Calu3 (cell line): ENCODE measurements around the gene TMEM217. TPM values are rescaled to one million over a fixed set of nuclear protein-coding genes. Genes with fewer than 3 reads are reported as not detected.

Source experiments
- BruUV-seq: library from RNA; stranded (reverse); fragments of 400-500 nt; replicated peaks from 2 replicates; lab custom pipeline; 2021; lab: Mats Ljungman, UMichigan
- CTCF ChIA-PET: fragments of 300-600 bp; sonication (Branson Sonifier 250); formaldehyde crosslinking; loops from one replicate; lab custom pipeline; 2022; ENCODE audit warnings: antibody characterized with exemption; lab: Charles Lee
- DNase-seq: peaks from one replicate; pipeline ENCODE4 v3.0.0; 2022
- H3K27ac Mint-ChIP-seq: one replicate; pipeline ENCODE4 v1.8.0; 2022; ENCODE audit warnings: mixed read lengths; ENCODE audit not compliant: unreplicated experiment
- H3K27me3 Mint-ChIP-seq: one replicate; pipeline ENCODE4 v1.8.0; 2022; ENCODE audit warnings: mixed read lengths; ENCODE audit not compliant: unreplicated experiment
- H3K36me3 Mint-ChIP-seq: one replicate; pipeline ENCODE4 v1.8.0; 2022; ENCODE audit warnings: mild to moderate bottlenecking, moderate library complexity, mixed read lengths; ENCODE audit not compliant: insufficient read depth, unreplicated experiment
- H3K4me1 Mint-ChIP-seq: one replicate; pipeline ENCODE4 v1.8.0; 2022; ENCODE audit warnings: mild to moderate bottlenecking, low read depth, mixed read lengths; ENCODE audit not compliant: unreplicated experiment
- H3K4me3 Mint-ChIP-seq: one replicate; pipeline ENCODE4 v1.8.0; 2022; ENCODE audit warnings: mild to moderate bottlenecking, low read depth, moderate library complexity, mixed read lengths; ENCODE audit not compliant: unreplicated experiment
- H3K9me3 Mint-ChIP-seq: one replicate; pipeline ENCODE4 v1.8.0; 2022; ENCODE audit warnings: low read depth, mixed read lengths; ENCODE audit not compliant: unreplicated experiment
- intact Hi-C: fragments of 100-400 bp; cut with micrococcal nuclease; formaldehyde crosslinking; loops from one replicate; pipeline ENCODE4 v1.10.0; 2022; ENCODE audit not compliant: unreplicated experiment
- total RNA-seq: library from RNA; stranded (reverse); gene quantifications from 2 replicates; pipeline ENCODE4 v1.2.3, GENCODE V29; 2022
- TF ChIP-seq, protein P1 (sequence below): fragments of 200-600 bp; IDR thresholded peaks from one replicate; pipeline ENCODE4 v1.8.0; 2022; ENCODE audit warnings: antibody characterized with exemption; ENCODE audit not compliant: unreplicated experiment

Gene TMEM217
- total RNA-seq, 1 experiment from 2014 or later = 0.99 TPM

DNA sequence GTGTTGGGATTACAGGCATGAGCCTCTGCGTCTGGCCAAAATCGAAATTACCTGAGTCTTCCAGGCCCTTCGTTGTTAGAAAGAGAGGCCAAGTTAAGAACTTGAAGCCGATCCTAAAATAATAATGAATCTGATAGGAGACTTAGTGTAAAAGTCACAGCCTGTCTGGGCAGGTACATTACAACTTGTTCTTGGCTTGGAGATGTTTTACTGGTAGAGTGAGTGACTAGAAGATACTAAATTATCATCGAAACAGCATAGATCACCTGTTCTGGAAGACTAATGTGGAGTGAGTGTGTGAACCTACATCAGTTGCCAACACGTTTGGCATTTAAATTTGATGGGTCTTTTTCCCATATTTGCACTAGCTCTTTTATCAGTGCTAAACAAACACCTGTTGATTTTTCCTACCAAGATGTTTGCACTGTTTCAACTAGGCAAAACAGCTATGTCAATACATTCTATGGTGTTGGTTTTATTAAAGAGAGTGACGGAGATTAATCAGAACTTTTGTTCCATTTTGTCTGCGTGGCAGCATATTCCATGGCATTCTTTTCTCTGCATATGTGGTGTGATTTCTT lies 4.6 kb upstream of the TMEM217 start:
- intact Hi-C loops = no loop called here
- DNase-seq = no peak
- no TSS peak for BruUV-seq
- H3K4me3 Mint-ChIP-seq = no peak overlapping the region
- TF ChIP-seq, protein P1, sequence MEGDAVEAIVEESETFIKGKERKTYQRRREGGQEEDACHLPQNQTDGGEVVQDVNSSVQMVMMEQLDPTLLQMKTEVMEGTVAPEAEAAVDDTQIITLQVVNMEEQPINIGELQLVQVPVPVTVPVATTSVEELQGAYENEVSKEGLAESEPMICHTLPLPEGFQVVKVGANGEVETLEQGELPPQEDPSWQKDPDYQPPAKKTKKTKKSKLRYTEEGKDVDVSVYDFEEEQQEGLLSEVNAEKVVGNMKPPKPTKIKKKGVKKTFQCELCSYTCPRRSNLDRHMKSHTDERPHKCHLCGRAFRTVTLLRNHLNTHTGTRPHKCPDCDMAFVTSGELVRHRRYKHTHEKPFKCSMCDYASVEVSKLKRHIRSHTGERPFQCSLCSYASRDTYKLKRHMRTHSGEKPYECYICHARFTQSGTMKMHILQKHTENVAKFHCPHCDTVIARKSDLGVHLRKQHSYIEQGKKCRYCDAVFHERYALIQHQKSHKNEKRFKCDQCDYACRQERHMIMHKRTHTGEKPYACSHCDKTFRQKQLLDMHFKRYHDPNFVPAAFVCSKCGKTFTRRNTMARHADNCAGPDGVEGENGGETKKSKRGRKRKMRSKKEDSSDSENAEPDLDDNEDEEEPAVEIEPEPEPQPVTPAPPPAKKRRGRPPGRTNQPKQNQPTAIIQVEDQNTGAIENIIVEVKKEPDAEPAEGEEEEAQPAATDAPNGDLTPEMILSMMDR = no peak
- no peaks in the 10 kb centered on the region for H3K27me3 Mint-ChIP-seq
- H3K9me3 Mint-ChIP-seq = no peaks in the 10 kb centered on the region
- H3K36me3 Mint-ChIP-seq = peaks cover 20% of the 10 kb centered on the region
- CTCF ChIA-PET = no interaction called here
- H3K27ac Mint-ChIP-seq = no peak overlapping the region
- peaks cover 14% of the 10 kb centered on the region for H3K4me1 Mint-ChIP-seq

DNA sequence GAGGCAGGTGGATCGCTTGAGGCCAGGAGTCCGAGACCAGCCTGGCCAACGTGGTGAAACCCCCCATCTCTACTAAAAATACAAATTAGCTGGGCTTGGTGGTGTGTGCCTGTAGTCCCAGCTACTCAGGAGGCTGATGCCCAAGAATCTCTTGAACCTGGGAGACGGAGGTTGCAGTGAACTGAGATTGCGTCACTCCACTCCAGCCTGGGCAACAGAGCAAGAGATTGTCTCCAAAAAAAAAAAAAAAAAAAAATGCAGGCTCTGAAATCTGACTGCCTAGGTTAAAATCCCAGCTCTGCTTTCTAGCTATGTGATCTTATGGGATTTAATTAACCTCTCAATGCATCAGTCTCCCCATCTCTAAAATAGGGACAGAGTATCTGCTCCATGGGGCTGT lies 3.3 kb upstream of the TMEM217 start:
- intact Hi-C loops = no loop called here
- H3K4me3 Mint-ChIP-seq = no peak overlapping the region
- CTCF ChIA-PET = interaction anchor here (0.7 kb wide), 1 partner anchor 53 kb away, joined by 3 read pairs; no protein-coding TSS in a partner anchor

DNA sequence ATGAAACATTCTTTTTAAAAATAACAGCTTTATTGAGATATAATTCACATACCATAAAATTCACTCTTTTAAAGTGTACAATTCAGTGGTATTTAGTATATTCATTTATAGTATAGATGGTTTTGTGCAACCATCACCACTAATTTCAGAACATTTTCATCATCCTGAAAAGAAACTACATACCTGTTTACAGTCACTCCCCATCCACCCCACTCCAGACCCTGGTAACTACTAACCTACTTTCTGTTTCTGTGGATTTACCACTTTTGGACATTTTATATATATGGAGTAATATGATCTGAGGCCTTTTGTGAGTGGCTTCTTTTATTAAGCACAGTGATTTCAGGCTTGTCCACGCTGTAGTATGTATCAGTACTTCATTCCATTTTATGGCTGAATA lies 2.5 kb upstream of the TMEM217 start:
- TF ChIP-seq, protein P1 = no peak
- intact Hi-C loops = no loop called here
- CTCF ChIA-PET = no interaction called here
- H3K36me3 Mint-ChIP-seq = peaks cover 29% of the 10 kb centered on the region
- peaks cover 14% of the 10 kb centered on the region for H3K4me1 Mint-ChIP-seq
- BruUV-seq = no TSS peak
- no peaks in the 10 kb centered on the region for H3K27me3 Mint-ChIP-seq
- no peak for DNase-seq
- no peak overlapping the region for H3K4me3 Mint-ChIP-seq
- no peaks in the 10 kb centered on the region for H3K9me3 Mint-ChIP-seq
- no peak overlapping the region for H3K27ac Mint-ChIP-seq

More for the DNA sequence above, 3.3 kb upstream of the TMEM217 start:
- no peaks in the 10 kb centered on the region for H3K9me3 Mint-ChIP-seq
- H3K36me3 Mint-ChIP-seq = peaks cover 29% of the 10 kb centered on the region
- no TSS peak for BruUV-seq
- TF ChIP-seq, protein P1 = no peak
- peaks cover 14% of the 10 kb centered on the region for H3K4me1 Mint-ChIP-seq
- no peak overlapping the region for H3K27ac Mint-ChIP-seq
- H3K27me3 Mint-ChIP-seq = no peaks in the 10 kb centered on the region
- no peak for DNase-seq

DNA sequence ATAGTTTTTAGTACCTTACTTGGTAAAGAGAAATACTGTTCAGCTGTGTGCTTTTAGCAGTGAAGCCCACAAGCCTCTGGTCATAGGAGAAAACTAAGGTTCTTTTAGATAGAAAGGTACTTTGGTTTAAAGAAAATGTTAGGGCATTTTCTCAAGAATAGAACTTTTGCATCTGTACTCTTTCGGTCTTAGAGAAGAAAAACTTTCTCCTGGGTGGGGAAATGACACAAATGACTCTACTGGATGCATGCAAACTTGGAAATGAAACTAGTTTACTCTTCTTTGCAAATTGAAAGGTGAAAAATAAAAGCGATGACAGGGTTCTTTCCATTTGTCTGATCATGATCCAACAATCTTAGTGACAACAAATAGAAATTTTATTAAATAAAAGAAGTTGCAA lies 2.1 kb upstream of the TMEM217 start:
- Mint-ChIP-seq H3K27ac (no peak overlapping the region), H3K9me3 (no peaks in the 10 kb centered on the region), H3K4me3 (no peak overlapping the region), H3K4me1 (peaks cover 14% of the 10 kb centered on the region), H3K27me3 (no peaks in the 10 kb centered on the region), H3K36me3 (peaks cover 29% of the 10 kb centered on the region)
- intact Hi-C loops = no loop called here
- CTCF ChIA-PET = interaction anchor here (1.3 kb wide), 1 partner anchor 17 kb away, joined by 5 read pairs; no protein-coding TSS in a partner anchor
- DNase-seq = no peak
- BruUV-seq = no TSS peak
- TF ChIP-seq, protein P1 = no peak
